Measurements from ENCODE around the gene PCDHA10.

- TF ChIP-seq POLR2A (IDR thresholded peaks at IDR 0.05; ENCODE audit: low read depth, low read length) (no peak), POLR2AphosphoS5 (IDR thresholded peaks at IDR 0.05; ENCODE audit: low read depth, low read length) (no peak), TAF1 (IDR thresholded peaks at IDR 0.05; ENCODE audit: low read depth, low read length) (no peak), SPI1 (IDR thresholded peaks at IDR 0.05; ENCODE audit: low read depth, low read length) (no peak)
Measured at GRCh38 chr5:140869555-140869886, 13.8 kb downstream of the PCDHA10 start.
